Liver (tissue), 9 donors: ENCODE measurements around the gene MAPK1. TPM values are rescaled to one million over a fixed set of nuclear protein-coding genes. Genes with fewer than 3 reads are reported as not detected.
"Not testable (repeated sequence)": the region's sequence is repeated elsewhere in the genome, so short reads cannot be mapped to it uniquely, and the experiment has no call there.

ENCODE experiments used
- DNase-seq: peaks from one replicate; pipeline ENCODE4 v3.0.0-alpha.2; 2017; ENCODE audit warnings: low spot score
- H3K27ac ChIP-seq, 2 donors: one replicate each; pipeline ENCODE4 v1.7.0; 2013; ENCODE audit warnings: inconsistent platforms in 2 of 2, low read length in 2 of 2, control low read depth in 1 of 2, low read depth in 1 of 2, mild to moderate bottlenecking in 1 of 2
- H3K27me3 ChIP-seq, 4 donors: one replicate each; pipeline versions ENCODE4 v1.6.1 to v1.7.0; 2013; ENCODE audit warnings: low read length in 3 of 4, inconsistent platforms in 1 of 4, mild to moderate bottlenecking in 1 of 4, moderate library complexity in 1 of 4; ENCODE audit not compliant: control insufficient read depth in 4 of 4, insufficient read depth in 4 of 4
- H3K36me3 ChIP-seq, 4 donors: one replicate each; pipeline versions ENCODE4 v1.6.1 to v1.7.0; 2013; ENCODE audit warnings: low read length in 3 of 4, mild to moderate bottlenecking in 3 of 4, low read depth in 1 of 4, moderate library complexity in 1 of 4; ENCODE audit not compliant: control insufficient read depth in 4 of 4, insufficient read depth in 3 of 4
- H3K4me1 ChIP-seq, 4 donors: one replicate each; pipeline versions ENCODE4 v1.6.1 to v1.7.0; 2013; ENCODE audit warnings: low read length in 3 of 4, mild to moderate bottlenecking in 3 of 4, moderate library complexity in 1 of 4; ENCODE audit not compliant: control insufficient read depth in 4 of 4, insufficient read depth in 4 of 4
- H3K4me3 ChIP-seq, 3 donors: one replicate each; pipeline versions ENCODE4 v1.6.1 to v1.7.0; 2013; ENCODE audit warnings: low read length in 3 of 3, control low read depth in 1 of 3, low read depth in 1 of 3, mild to moderate bottlenecking in 1 of 3
- H3K9ac ChIP-seq, 2 donors: one replicate each; pipeline ENCODE4 v1.7.0; 2013; ENCODE audit warnings: low read length in 2 of 2, mild to moderate bottlenecking in 2 of 2, moderate library complexity in 2 of 2, control low read depth in 1 of 2, low read depth in 1 of 2
- H3K9me3 ChIP-seq, 4 donors: one replicate each; pipeline versions ENCODE4 v1.6.1 to v1.7.0; 2013; ENCODE audit warnings: low read length in 3 of 4; ENCODE audit not compliant: control insufficient read depth in 4 of 4
- EGR1 ChIP-seq, 2 donors: IDR thresholded peaks; 2 replicates each; pipeline ENCODE4 v1.6.1; 2016 to 2018; ENCODE audit warnings: antibody characterized with exemption in 2 of 2, low read depth in 2 of 2
- FOXA1 ChIP-seq: IDR thresholded peaks from 2 replicates; pipeline ENCODE4 v1.6.1; 2016; ENCODE audit warnings: antibody characterized with exemption
- FOXA2 ChIP-seq: IDR thresholded peaks from 2 replicates; pipeline ENCODE4 v1.6.1; 2016; ENCODE audit warnings: antibody characterized with exemption
- HNF4G ChIP-seq: IDR thresholded peaks from 2 replicates; pipeline ENCODE4 v1.6.1; 2016; ENCODE audit warnings: antibody characterized with exemption
- MAX ChIP-seq: IDR thresholded peaks from 2 replicates; pipeline ENCODE4 v1.6.1; 2016; ENCODE audit warnings: antibody characterized with exemption
- RXRA ChIP-seq, 2 donors: IDR thresholded peaks; 2 replicates each; pipeline ENCODE4 v1.6.1; 2017 to 2018; ENCODE audit warnings: antibody characterized with exemption in 2 of 2, mild to moderate bottlenecking in 1 of 2
- SP1 ChIP-seq: IDR thresholded peaks from 2 replicates; pipeline ENCODE4 v1.6.1; 2018; ENCODE audit warnings: antibody characterized with exemption, mild to moderate bottlenecking
- TAF1 ChIP-seq: conservative IDR thresholded peaks from 2 replicates; pipeline ENCODE4 v1.6.1; 2016; ENCODE audit warnings: antibody characterized with exemption, mild to moderate bottlenecking
- WGBS: extraction: QIAGEN DNeasy Blood & Tissue Kit; methylation state at CpG from one replicate; pipeline ENCODE4 v1.1.7; 2013; 5-methylcytosine and 5-hydroxymethylcytosine counted together
- polyA plus RNA-seq, 2 donors: library from polyadenylated mRNA; stranded (reverse) in 1 of 2; unstranded in 1 of 2; fragments of 200-250 nt in 1 of 2; fragments of >200 nt in 1 of 2; fragmentation: Nextera tagmentation in 1 of 2; extraction: Ambion mirVana in 1 of 2; gene quantifications; one replicate each; pipeline versions ENCODE4 v1.2.1 to v1.2.3, GENCODE V29; 2013 to 2015
- total RNA-seq, 2 donors: library from RNA; depleted of rRNA; stranded (reverse); fragments of >200 nt; gene quantifications; one replicate each; pipeline ENCODE4 v1.2.3, GENCODE V29; 2014
- TF ChIP-seq, protein P1 (sequence below): IDR thresholded peaks from 2 replicates; pipeline ENCODE4 v1.6.1; 2016; ENCODE audit warnings: antibody characterized with exemption
- TF ChIP-seq, protein P2 (sequence below): IDR thresholded peaks from 2 replicates; pipeline ENCODE4 v1.6.1; 2016; ENCODE audit warnings: antibody characterized with exemption, mild to moderate bottlenecking
- TF ChIP-seq, protein P3 (sequence below): fragments of 150-350 bp; IDR thresholded peaks from 2 replicates; pipeline ENCODE4 v1.5.1; 2017; ENCODE audit warnings: improper control_type of control experiment, low read depth, low read length; ENCODE audit not compliant: missing input control
- donor health status: healthy.
- donor health status: healthy.
- donor health status: healthy.
- donor health status: healthy.
- donor health status: healthy.

The MAPK1 gene
- total and polyA plus RNA-seq, 4 donors = 8.3 to 31.8 (median 22.8) TPM

GRCh38 chr22:21731503-21731902 lies 135.9 kb downstream of the MAPK1 start (continued):
- TF ChIP-seq, protein P1, sequence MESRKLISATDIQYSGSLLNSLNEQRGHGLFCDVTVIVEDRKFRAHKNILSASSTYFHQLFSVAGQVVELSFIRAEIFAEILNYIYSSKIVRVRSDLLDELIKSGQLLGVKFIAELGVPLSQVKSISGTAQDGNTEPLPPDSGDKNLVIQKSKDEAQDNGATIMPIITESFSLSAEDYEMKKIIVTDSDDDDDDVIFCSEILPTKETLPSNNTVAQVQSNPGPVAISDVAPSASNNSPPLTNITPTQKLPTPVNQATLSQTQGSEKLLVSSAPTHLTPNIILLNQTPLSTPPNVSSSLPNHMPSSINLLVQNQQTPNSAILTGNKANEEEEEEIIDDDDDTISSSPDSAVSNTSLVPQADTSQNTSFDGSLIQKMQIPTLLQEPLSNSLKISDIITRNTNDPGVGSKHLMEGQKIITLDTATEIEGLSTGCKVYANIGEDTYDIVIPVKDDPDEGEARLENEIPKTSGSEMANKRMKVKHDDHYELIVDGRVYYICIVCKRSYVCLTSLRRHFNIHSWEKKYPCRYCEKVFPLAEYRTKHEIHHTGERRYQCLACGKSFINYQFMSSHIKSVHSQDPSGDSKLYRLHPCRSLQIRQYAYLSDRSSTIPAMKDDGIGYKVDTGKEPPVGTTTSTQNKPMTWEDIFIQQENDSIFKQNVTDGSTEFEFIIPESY = no peak
- TF ChIP-seq EGR1 (IDR thresholded peaks at IDR 0.05; ENCODE audit: low read depth in 2 of 2) (no peak), SP1 (peak; percentile 29), FOXA2 (no peak), RXRA (IDR thresholded peaks at IDR 0.05) (peak; percentile 58 to 60)

DNA sequence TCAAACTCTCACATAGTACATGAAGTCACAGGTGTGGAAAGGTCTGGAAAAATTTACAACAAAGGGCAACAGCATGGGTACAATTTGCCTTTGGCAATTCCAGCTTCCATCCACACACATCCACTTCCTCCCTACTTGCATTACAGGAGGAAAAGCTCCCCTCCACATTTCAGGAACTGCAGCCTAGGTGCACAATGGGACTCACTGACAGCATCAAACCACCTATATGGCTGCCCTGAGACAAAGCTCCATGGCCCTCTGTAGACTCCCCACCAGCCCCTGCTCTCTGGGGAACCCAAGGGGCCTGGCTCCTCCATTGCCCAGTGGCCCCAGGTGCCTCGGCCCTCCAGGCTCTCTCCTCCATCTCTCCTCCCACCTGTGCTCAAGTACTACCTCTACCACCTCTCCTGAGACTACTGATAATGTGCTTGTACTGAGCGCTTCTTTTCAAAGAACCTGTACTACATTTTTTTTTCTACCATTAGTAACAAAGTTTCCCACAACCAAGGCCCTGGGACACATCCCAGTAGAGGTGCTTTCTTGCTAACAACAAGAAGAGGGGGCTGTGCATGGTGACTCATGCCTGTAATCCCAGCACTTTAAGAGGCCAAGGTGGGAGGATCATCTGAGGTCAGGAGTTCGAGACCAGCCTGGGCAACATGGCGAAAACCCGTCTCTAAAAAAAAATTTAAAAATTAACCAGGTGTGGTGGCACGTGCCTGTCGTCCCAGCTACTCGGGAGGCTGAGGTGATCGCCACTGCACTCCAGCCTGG lies 136.7 kb downstream of the MAPK1 start:
- TF ChIP-seq, protein P1 = no peak
- TF ChIP-seq TAF1 (no peak), MAX (no peak), FOXA1 (no peak), HNF4G (no peak), EGR1 (IDR thresholded peaks at IDR 0.05; ENCODE audit: low read depth in 2 of 2) (no peak)
- TF ChIP-seq, protein P2, sequence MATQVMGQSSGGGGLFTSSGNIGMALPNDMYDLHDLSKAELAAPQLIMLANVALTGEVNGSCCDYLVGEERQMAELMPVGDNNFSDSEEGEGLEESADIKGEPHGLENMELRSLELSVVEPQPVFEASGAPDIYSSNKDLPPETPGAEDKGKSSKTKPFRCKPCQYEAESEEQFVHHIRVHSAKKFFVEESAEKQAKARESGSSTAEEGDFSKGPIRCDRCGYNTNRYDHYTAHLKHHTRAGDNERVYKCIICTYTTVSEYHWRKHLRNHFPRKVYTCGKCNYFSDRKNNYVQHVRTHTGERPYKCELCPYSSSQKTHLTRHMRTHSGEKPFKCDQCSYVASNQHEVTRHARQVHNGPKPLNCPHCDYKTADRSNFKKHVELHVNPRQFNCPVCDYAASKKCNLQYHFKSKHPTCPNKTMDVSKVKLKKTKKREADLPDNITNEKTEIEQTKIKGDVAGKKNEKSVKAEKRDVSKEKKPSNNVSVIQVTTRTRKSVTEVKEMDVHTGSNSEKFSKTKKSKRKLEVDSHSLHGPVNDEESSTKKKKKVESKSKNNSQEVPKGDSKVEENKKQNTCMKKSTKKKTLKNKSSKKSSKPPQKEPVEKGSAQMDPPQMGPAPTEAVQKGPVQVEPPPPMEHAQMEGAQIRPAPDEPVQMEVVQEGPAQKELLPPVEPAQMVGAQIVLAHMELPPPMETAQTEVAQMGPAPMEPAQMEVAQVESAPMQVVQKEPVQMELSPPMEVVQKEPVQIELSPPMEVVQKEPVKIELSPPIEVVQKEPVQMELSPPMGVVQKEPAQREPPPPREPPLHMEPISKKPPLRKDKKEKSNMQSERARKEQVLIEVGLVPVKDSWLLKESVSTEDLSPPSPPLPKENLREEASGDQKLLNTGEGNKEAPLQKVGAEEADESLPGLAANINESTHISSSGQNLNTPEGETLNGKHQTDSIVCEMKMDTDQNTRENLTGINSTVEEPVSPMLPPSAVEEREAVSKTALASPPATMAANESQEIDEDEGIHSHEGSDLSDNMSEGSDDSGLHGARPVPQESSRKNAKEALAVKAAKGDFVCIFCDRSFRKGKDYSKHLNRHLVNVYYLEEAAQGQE = no peak
- TF ChIP-seq, protein P3, sequence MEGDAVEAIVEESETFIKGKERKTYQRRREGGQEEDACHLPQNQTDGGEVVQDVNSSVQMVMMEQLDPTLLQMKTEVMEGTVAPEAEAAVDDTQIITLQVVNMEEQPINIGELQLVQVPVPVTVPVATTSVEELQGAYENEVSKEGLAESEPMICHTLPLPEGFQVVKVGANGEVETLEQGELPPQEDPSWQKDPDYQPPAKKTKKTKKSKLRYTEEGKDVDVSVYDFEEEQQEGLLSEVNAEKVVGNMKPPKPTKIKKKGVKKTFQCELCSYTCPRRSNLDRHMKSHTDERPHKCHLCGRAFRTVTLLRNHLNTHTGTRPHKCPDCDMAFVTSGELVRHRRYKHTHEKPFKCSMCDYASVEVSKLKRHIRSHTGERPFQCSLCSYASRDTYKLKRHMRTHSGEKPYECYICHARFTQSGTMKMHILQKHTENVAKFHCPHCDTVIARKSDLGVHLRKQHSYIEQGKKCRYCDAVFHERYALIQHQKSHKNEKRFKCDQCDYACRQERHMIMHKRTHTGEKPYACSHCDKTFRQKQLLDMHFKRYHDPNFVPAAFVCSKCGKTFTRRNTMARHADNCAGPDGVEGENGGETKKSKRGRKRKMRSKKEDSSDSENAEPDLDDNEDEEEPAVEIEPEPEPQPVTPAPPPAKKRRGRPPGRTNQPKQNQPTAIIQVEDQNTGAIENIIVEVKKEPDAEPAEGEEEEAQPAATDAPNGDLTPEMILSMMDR = no peak
- Histone ChIP-seq H3K36me3 (no peaks in the 10 kb centered on the region), H3K9me3 (no peaks in the 10 kb centered on the region), H3K4me1 (peaks cover 0 to 8% (median 8%) of the 10 kb centered on the region in 4 donors), H3K27me3 (no peaks in the 10 kb centered on the region), H3K4me3 (no peak overlapping the region), H3K9ac (no peak overlapping the region), H3K27ac (no peak overlapping the region)
- 90% methylated on average over 9 of the region's 9 CpGs for WGBS
- no peak for DNase-seq

- H3K9ac ChIP-seq, H3K27ac ChIP-seq, H3K9me3 ChIP-seq, H3K36me3 ChIP-seq, DNase-seq, H3K4me3 ChIP-seq, H3K4me1 ChIP-seq, H3K27me3 ChIP-seq: not testable (repeated sequence)
- WGBS = 95% methylated on average over 3 of the region's 3 CpGs
Observed at GRCh38 chr22:21729184-21729583, 138.3 kb downstream of the MAPK1 start.
